ENCODE results near the gene RNASE1.
"Not testable (repeated sequence)": the region's sequence is repeated elsewhere in the genome, so short reads cannot be mapped to it uniquely, and the experiment has no call there.

The RNASE1 gene

GRCh38 chr14:20769421-20769820, 33.2 kb downstream of the RNASE1 start:
- DNase-seq, result no peak

- DNase-seq, result no peak
Measured at GRCh38 chr14:20768593-20768892, 34.1 kb downstream of the RNASE1 start.

GRCh38 chr14:20760950-20761349, 41.7 kb downstream of the RNASE1 start:
- no peak for DNase-seq

- DNase-seq, result not testable (repeated sequence)
Measured at GRCh38 chr14:20759465-20759864, 43.2 kb downstream of the RNASE1 start.

- DNase-seq, result peak; percentile 81
Measured at GRCh38 chr14:20757965-20758364, 44.7 kb downstream of the RNASE1 start.

DNA sequence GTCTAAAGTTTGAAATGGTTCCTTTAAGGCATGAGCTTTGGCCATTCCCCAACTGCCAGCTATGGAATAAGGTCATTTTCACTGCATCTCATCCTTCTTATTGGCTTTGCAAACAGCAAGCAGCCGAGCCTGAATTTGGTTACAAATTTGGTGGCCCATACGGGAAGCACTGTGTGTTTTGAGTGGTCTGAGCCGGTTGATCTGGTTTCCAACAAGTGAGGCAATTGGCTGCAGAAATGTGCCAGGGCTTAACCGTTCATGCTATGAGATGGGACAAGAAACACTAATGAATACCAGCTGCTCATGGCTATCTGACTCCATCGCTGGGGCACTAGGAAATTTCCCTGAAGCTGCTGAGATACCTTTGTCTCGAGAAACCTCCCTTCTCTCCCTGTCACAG, 47.6 kb downstream of the RNASE1 start:
- no peak for DNase-seq

DNA sequence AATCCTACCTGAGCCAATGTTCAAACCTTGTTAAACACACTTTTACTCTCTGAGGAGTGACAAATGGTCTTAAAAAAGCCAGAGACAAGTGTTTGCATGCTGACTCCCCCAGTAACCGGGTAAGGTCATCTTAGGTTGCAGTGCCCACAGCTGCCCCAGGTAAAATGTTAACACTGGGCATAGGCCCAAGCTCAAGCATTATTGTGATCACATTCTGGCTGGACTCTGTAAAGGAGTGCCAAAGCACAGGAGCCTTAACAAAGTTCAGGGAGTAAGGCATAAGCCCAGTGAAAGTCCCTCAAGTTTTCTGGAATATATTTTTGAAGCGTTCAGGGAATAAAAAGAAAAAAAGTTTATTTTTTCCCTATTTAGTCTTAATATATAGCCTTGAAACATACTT, 48.3 kb downstream of the RNASE1 start:
- no peak for DNase-seq

DNA sequence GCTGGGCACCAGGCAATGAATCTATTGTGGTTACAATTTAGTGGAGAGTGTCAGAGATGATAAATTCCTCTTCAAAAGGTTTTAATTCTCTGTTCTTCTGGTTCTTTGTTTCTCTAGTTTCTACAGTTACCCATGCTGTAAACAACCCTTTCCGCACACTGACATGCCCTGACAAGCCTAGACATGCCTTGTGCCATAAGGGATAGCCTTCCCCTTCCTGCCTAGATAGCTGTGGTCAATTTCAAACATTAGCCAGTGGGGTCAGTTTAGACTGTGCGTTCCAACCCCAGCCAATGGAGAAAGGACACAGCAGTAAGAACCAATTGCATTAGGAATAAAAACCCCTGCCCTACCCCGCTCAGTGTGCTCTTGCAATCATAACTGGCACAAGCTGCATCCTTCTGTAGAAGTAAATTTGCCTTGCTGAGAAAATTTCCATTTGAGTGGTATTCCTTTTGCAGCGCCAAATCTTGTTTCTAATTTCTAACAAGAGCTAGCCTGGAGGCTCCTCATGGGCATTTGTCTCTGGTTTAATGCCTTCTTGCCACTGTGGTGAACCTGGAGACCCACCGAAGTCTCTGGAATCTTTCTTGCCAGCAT, 50.6 kb downstream of the RNASE1 start:
- DNase-seq, result no peak
